Gastrocnemius medialis (tissue), 4 donors: ENCODE measurements around the gene OMA1. TPM values are rescaled to one million over a fixed set of nuclear protein-coding genes. Genes with fewer than 3 reads are reported as not detected.
"Not testable (repeated sequence)": the region's sequence is repeated elsewhere in the genome, so short reads cannot be mapped to it uniquely, and the experiment has no call there.

ENCODE experiments used
- ATAC-seq, 2 donors: fragments of 150-250 bp; one replicate each; pipeline ENCODE4 v1.9.1; 2016
- DNase-seq, 2 donors: peaks; one replicate each; pipeline ENCODE4 v3.0.0-alpha.2; 2019
- H3K27ac ChIP-seq, 4 donors: fragments of 200-600 bp; sonication (generic); 1 replicate in 1 of 4; 2 replicates in 3 of 4; pipeline ENCODE4 v1.5.1; 2016 to 2018; ENCODE audit warnings: mild to moderate bottlenecking in 2 of 4, moderate library complexity in 1 of 4
- H3K27me3 ChIP-seq, 3 donors: fragments of 200-600 bp; sonication (generic) in 2 of 3; 1 replicate in 1 of 3; 2 replicates in 2 of 3; pipeline versions ENCODE4 v1.5.1 to v1.6.0; 2016 to 2019; ENCODE audit warnings: mild to moderate bottlenecking in 1 of 3, moderate library complexity in 1 of 3
- H3K36me3 ChIP-seq, 2 donors: fragments of 200-600 bp; sonication (generic) in 1 of 2; one replicate each; pipeline ENCODE4 v1.5.1; 2017 to 2018
- H3K4me1 ChIP-seq, 2 donors: fragments of 200-600 bp; sonication (generic) in 1 of 2; one replicate each; pipeline ENCODE4 v1.5.1; 2016 to 2017; ENCODE audit warnings: mild to moderate bottlenecking in 2 of 2
- H3K4me3 ChIP-seq, 4 donors: fragments of 200-600 bp; sonication (generic) in 3 of 4; 1 replicate in 1 of 4; 2 replicates in 3 of 4; pipeline ENCODE4 v1.5.1; 2016 to 2019; ENCODE audit warnings: mild to moderate bottlenecking in 2 of 4
- H3K9me3 ChIP-seq, 3 donors: fragments of 200-600 bp; sonication (generic) in 2 of 3; 1 replicate in 1 of 3; 2 replicates in 2 of 3; pipeline ENCODE4 v1.5.1; 2016 to 2019
- POLR2A ChIP-seq, 2 donors: fragments of 450-650 bp; IDR thresholded peaks; one replicate each; pipeline ENCODE4 v1.6.1; 2017; ENCODE audit warnings: antibody characterized with exemption in 2 of 2, mild to moderate bottlenecking in 2 of 2, moderate library complexity in 2 of 2
- in situ Hi-C, 4 donors: fragments of 200-750 bp; cut with MboI; loops; one replicate each; pipeline versions ENCODE4 v1.15.0 to v1.8.0; 2017; ENCODE audit warnings: low sequenced_read_pairs in 4 of 4
- intact Hi-C: fragments of 100-400 bp; cut with DNase I; formaldehyde crosslinking; loops from one replicate; pipeline ENCODE4 v1.15.1; 2023; ENCODE audit warnings: low total_unique reads
- total RNA-seq, 4 donors: library from RNA; depleted of rRNA; stranded (reverse); fragments of >200 nt; gene quantifications; one replicate each; pipeline versions ENCODE4 v1.1.0 to v1.2.3, GENCODE V29; 2016
- TF ChIP-seq, protein P1 (sequence below), 5 experiments: fragments of 450-650 bp in 3 of 5; fragments of 200-600 bp in 2 of 5; sonication (generic) in 2 of 5; IDR thresholded peaks in 4 of 5; conservative IDR thresholded peaks in 1 of 5; 1 replicate in 4 of 5; 2 replicates in 1 of 5; pipeline ENCODE4 v1.5.1; 2016 to 2019; ENCODE audit warnings: antibody characterized with exemption in 5 of 5, mild to moderate bottlenecking in 3 of 5, moderate library complexity in 3 of 5

The OMA1 gene
- total RNA-seq, 4 donors from 2014 or later, result 11.7 to 23.7 (median 19.3) TPM

DNA sequence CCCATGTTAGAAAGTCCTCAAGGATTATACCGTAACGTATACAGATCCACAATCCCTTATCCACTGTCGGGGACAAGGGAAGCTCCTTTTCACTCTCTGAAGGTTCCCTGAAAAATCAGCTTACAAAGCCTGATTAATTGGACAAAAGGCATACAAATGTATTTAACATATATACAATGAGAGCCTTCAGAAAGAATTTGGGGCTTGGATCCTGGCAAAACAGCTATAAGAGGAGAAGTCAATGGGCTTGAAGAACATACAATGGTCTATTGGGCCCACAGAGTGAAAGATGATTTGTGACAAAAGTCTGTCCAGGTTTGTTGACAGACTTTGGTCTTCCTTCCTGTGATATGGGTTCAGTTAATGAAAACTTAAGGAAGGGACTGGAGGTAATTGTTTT, 19.8 kb upstream of the OMA1 start:
- Histone ChIP-seq H3K9me3 (no peaks in the 10 kb centered on the region), H3K27me3 (no peaks in the 10 kb centered on the region), H3K27ac (no peak overlapping the region), H3K36me3 (no peaks in the 10 kb centered on the region), H3K4me3 (no peak overlapping the region), H3K4me1 (peaks cover 24 to 28% of the 10 kb centered on the region in 2 donors)
- no peak for TF ChIP-seq POLR2A (IDR thresholded peaks at IDR 0.05)
- TF ChIP-seq, protein P1, sequence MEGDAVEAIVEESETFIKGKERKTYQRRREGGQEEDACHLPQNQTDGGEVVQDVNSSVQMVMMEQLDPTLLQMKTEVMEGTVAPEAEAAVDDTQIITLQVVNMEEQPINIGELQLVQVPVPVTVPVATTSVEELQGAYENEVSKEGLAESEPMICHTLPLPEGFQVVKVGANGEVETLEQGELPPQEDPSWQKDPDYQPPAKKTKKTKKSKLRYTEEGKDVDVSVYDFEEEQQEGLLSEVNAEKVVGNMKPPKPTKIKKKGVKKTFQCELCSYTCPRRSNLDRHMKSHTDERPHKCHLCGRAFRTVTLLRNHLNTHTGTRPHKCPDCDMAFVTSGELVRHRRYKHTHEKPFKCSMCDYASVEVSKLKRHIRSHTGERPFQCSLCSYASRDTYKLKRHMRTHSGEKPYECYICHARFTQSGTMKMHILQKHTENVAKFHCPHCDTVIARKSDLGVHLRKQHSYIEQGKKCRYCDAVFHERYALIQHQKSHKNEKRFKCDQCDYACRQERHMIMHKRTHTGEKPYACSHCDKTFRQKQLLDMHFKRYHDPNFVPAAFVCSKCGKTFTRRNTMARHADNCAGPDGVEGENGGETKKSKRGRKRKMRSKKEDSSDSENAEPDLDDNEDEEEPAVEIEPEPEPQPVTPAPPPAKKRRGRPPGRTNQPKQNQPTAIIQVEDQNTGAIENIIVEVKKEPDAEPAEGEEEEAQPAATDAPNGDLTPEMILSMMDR (IDR thresholded peaks at IDR 0.05 in 4 of 5, conservative IDR thresholded peaks at IDR 0.05 in 1 of 5), result no peak
- no peak for ATAC-seq
- intact Hi-C loops (no loop called here), in situ Hi-C loops (no loop called here)
- no peak for DNase-seq

DNA sequence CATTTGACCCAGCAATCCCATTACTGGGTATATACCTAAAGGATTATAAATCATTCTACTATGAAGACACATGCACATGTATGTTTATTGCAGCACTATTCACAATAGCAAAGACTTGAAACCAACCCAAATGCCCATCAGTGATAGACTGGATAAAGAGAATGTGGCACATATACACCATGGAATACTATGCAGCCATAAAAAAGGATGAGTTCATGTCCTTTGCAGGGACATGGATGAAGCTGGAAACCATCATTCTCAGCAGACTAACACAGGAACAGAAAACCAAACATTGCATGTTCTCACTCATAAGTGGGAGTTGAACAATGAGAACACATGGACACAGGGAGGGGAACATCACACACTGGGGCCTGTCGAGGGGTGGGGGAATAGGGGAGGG, 17.2 kb upstream of the OMA1 start:
- peaks cover 21 to 24% of the 10 kb centered on the region in 2 donors for H3K4me1 ChIP-seq
- in situ Hi-C loops, ATAC-seq, H3K36me3 ChIP-seq, H3K27me3 ChIP-seq, H3K27ac ChIP-seq, H3K9me3 ChIP-seq, intact Hi-C loops, H3K4me3 ChIP-seq, DNase-seq: not testable (repeated sequence)

DNA sequence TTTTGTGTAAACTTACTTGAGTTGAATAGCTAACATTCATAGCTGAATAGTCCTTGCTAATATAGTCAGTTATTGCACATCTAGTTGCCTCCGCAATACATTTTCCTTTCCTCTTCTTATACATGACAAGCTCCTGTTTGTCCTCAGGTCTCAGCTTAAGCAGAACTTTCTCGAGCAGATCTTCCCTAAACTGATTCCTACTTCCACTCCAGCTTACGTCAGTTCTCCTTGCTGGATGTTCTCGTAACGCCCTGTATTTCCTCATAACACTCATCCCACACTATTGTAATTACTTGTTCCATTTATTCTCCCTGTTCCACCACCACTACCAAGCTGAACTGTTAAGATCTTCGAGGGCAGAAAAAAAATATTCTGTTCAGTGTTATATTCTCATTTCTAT, 15.1 kb upstream of the OMA1 start:
- Histone ChIP-seq H3K4me3 (no peak overlapping the region), H3K36me3 (no peaks in the 10 kb centered on the region), H3K9me3 (no peaks in the 10 kb centered on the region), H3K4me1 (peaks cover 1 to 3% of the 10 kb centered on the region in 2 donors), H3K27ac (no peak overlapping the region), H3K27me3 (no peaks in the 10 kb centered on the region)
- in situ Hi-C loops (no loop called here), intact Hi-C loops (no loop called here)
- DNase-seq, result no peak
- no peak for ATAC-seq
- no peak for TF ChIP-seq POLR2A (IDR thresholded peaks at IDR 0.05)
- TF ChIP-seq, protein P1 (IDR thresholded peaks at IDR 0.05 in 4 of 5, conservative IDR thresholded peaks at IDR 0.05 in 1 of 5), result no peak

DNA sequence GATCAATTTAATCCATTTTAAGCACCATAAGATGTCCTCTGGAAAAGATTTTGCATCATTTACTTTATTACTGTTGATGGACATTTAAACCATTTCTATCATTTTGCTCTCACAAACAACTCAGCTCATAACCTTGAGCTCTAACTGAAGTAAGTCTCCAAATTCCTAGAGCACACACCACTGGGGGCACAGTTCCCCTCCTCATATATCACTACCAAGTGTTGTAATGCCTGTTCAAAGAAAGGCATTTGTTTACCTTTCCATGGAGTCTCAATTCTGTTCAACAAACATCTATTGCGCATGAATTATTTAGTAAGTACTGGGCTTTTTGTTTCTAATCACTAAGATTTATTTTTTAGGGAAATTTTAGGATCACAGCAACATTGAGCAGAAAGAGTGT, 8.9 kb upstream of the OMA1 start:
- H3K4me1 ChIP-seq, result no peaks in the 10 kb centered on the region
- TF ChIP-seq, protein P1 (IDR thresholded peaks at IDR 0.05 in 4 of 5, conservative IDR thresholded peaks at IDR 0.05 in 1 of 5), result no peak
- no peak for TF ChIP-seq POLR2A (IDR thresholded peaks at IDR 0.05)
- intact Hi-C loops (no loop called here), in situ Hi-C loops (no loop called here)
- no peak overlapping the region for H3K4me3 ChIP-seq
- no peaks in the 10 kb centered on the region for H3K27me3 ChIP-seq
- DNase-seq (no peak), ATAC-seq (no peak)
- H3K36me3 ChIP-seq, result no peaks in the 10 kb centered on the region
- no peak overlapping the region for H3K27ac ChIP-seq
- no peaks in the 10 kb centered on the region for H3K9me3 ChIP-seq

DNA sequence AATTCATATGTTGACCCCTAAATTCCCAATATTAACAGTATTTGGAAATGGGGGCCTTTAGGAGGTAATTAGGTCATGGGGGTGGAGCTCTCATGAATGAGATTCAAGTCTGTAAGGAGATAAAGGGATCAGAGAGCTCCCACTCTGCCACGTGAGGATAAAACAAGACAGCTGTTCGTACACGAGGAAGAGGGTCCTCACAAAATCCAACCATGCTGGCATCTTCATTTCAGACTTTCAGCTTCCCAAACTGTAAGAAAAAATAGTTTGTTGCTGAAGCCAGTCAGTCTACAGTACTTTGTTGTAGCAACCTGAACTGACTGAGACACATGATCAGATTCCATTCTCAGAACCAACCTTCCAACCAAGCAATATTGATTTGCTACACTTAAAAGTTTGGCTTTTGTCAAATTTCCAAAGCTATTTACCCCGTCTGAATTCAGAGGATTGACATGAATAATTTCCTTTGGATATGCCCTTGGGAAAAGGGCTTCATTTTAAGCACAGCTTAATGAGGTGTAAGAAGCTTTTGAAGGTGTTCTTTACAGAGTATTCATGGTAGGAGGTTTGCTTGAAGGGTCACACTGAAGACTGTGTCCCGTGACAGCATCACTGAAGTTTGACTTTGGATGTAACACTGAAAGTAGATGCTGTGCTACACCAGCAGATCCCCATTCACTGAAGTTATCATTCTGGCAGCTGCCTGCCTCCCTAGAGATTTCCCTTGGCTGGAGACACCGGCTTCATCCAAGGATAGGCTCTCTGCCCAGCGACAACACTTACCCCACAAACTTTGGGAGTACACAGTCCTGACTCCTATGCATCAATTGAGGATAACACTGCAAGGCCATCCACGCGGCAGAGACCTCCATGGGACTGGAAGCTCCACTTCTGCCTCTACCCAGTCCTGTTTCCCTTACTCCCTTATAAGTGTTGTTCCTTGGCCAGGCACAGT, 4.9 kb upstream of the OMA1 start:
- DNase-seq (no peak), ATAC-seq (no peak)
- Histone ChIP-seq H3K36me3 (no peaks in the 10 kb centered on the region), H3K9me3 (no peaks in the 10 kb centered on the region), H3K4me1 (no peaks in the 10 kb centered on the region), H3K27ac (no peak overlapping the region), H3K27me3 (no peaks in the 10 kb centered on the region), H3K4me3 (no peak overlapping the region)
- in situ Hi-C loops (no loop called here), intact Hi-C loops (no loop called here)
- TF ChIP-seq, protein P1 (IDR thresholded peaks at IDR 0.05 in 4 of 5, conservative IDR thresholded peaks at IDR 0.05 in 1 of 5), result no peak
- no peak for TF ChIP-seq POLR2A (IDR thresholded peaks at IDR 0.05)

DNA sequence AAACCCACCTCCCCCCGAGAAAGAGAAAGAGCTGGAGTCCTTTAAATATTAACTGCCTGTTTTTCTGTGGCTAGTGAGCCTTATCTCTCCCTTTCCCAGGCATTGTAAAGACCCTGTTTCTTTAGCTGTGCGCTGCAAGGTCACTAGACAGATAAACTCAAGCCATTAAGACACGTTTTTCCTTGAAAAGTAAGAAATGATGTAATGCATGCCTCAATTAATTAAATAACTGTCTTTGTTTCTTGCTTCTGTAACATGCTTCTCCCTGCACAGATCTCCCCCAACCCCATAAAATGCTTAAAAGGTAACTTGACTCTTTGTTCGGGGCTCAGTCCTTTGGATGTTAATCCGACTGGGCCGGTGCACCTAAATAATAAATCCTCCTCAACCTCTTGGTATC, 2.8 kb upstream of the OMA1 start:
- H3K36me3 ChIP-seq, H3K4me1 ChIP-seq, intact Hi-C loops, H3K4me3 ChIP-seq, H3K9me3 ChIP-seq, DNase-seq, H3K27me3 ChIP-seq, ATAC-seq, H3K27ac ChIP-seq: not testable (repeated sequence)
- in situ Hi-C loops, result loop anchor here in 2 of 4 donors (5.0 kb wide), 1 partner anchor 37 kb away; no protein-coding TSS in a partner anchor
